ENCODE measurements around the gene IGSF8. TPM values are rescaled to one million over a fixed set of nuclear protein-coding genes. Genes with fewer than 3 reads are reported as not detected.

Gene IGSF8
- total and polyA plus RNA-seq, 2 of the 8 experiments (the other 6 are each of a cell fraction or from before 2014, with no cell fraction given), result 69.6 to 132 TPM

- TF ChIP-seq SUZ12 (IDR thresholded peaks at IDR 0.05; ENCODE audit: low read length), result no peak
- no peak for TF ChIP-seq GABPA (IDR thresholded peaks at IDR 0.05; ENCODE audit: borderline replicate concordance, insufficient read depth, low read length)
- TF ChIP-seq CREB1 (IDR thresholded peaks at IDR 0.05), result no peak
- no peak for TF ChIP-seq EZH2 (IDR thresholded peaks at IDR 0.05; ENCODE audit: low read depth, low read length, severe bottlenecking)
These were observed 6.1 kb upstream of the IGSF8 start (continued) for GRCh38 chr1:160104486-160104885.

Measured in H1 (cell line).